H1 (cell line): ENCODE data around the gene ARHGEF4. TPM values are rescaled to one million over a fixed set of nuclear protein-coding genes. Genes with fewer than 3 reads are reported as not detected.

ENCODE experiments used
- CTCF ChIA-PET: fragments of 300-600 bp; sonication (Branson Sonifier 250); formaldehyde crosslinking; loops from one replicate; lab custom pipeline; 2021; ENCODE audit not compliant: partially characterized antibody; lab: Charles Lee
- POLR2A ChIA-PET: fragments of 300-600 bp; sonication (Branson Sonifier 250); formaldehyde crosslinking; loops from one replicate; lab custom pipeline; 2021; ENCODE audit warnings: inconsistent platforms; ENCODE audit not compliant: partially characterized antibody; lab: Charles Lee
- DNase-seq, 2 experiments: peaks; one replicate each; pipeline versions ENCODE4 v3.0.0 to v3.0.0-alpha.2; 2010 to 2022; ENCODE audit warnings: low spot score in 2 of 2, low read depth in 1 of 2, mixed read lengths in 1 of 2
- FAIRE-seq: peaks from 2 replicates; lab custom pipeline; 2011; peaks lifted over from hg19 to GRCh38; lab: Jason Lieb, UNC
- H2AFZ ChIP-seq: 2 replicates; pipeline ENCODE4 v1.8.1; 2012; ENCODE audit warnings: low read length, inconsistent platforms
- H2AK5ac ChIP-seq: 2 replicates; pipeline ENCODE4 v1.6.1; 2013; ENCODE audit warnings: low read depth, low read length
- H2BK120ac ChIP-seq: replicated peaks from 2 replicates; pipeline ENCODE3; 2013; ENCODE audit warnings: low read depth, low read length, inconsistent platforms
- H2BK12ac ChIP-seq: 2 replicates; pipeline ENCODE4 v1.6.1; 2013; ENCODE audit warnings: low read depth, low read length
- H2BK15ac ChIP-seq: 2 replicates; pipeline ENCODE4 v1.6.1; 2013; ENCODE audit warnings: low read length
- H2BK20ac ChIP-seq: 2 replicates; pipeline ENCODE4 v1.6.1; 2013; ENCODE audit warnings: low read length
- H2BK5ac ChIP-seq: 2 replicates; pipeline ENCODE4 v1.6.1; 2013; ENCODE audit warnings: low read depth, low read length
- H3K14ac ChIP-seq: 2 replicates; pipeline ENCODE4 v1.6.1; 2013; ENCODE audit warnings: inconsistent platforms; ENCODE audit not compliant: insufficient read length
- H3K18ac ChIP-seq: 2 replicates; pipeline ENCODE4 v1.6.1; 2013; ENCODE audit warnings: low read length; ENCODE audit errors: extremely low read depth
- H3K23ac ChIP-seq: 2 replicates; pipeline ENCODE4 v1.6.1; 2013; ENCODE audit warnings: inconsistent platforms; ENCODE audit not compliant: insufficient read length
- H3K23me2 ChIP-seq: 2 replicates; pipeline ENCODE4 v1.6.1; 2013; ENCODE audit warnings: low read depth, low read length
- H3K27ac ChIP-seq: 2 replicates; pipeline ENCODE4 v1.6.1; 2011; ENCODE audit warnings: low read depth, low read length, inconsistent platforms
- H3K27me3 ChIP-seq, 4 experiments: replicated peaks in 1 of 4; 1 replicate in 1 of 4; 2 replicates in 3 of 4; pipeline versions ENCODE4 v1.6.1 to v1.8.1; 2011 to 2013; ENCODE audit warnings: low read length in 3 of 4, mild to moderate bottlenecking in 3 of 4, inconsistent platforms in 2 of 4, mixed read lengths in 2 of 4, moderate library complexity in 1 of 4; ENCODE audit not compliant: control insufficient read depth in 3 of 4, insufficient read depth in 3 of 4; ENCODE audit errors: extremely low read depth in 1 of 4
- H3K36me3 ChIP-seq, 4 experiments: 2 replicates each; pipeline versions ENCODE4 v1.6.1 to v1.8.1; 2011 to 2013; ENCODE audit warnings: mild to moderate bottlenecking in 4 of 4, low read length in 3 of 4, moderate library complexity in 2 of 4, control low read depth in 1 of 4, inconsistent platforms in 1 of 4; ENCODE audit not compliant: insufficient read depth in 4 of 4, control insufficient read depth in 2 of 4
- H3K4ac ChIP-seq: replicated peaks from 2 replicates; pipeline ENCODE3; 2013; ENCODE audit warnings: low read length, low read depth, mixed read lengths, inconsistent platforms; ENCODE audit not compliant: insufficient read length
- H3K4me1 ChIP-seq, 4 experiments: replicated peaks in 1 of 4; 1 replicate in 1 of 4; 2 replicates in 3 of 4; pipeline versions ENCODE4 v1.6.1 to v1.8.1; 2011 to 2013; ENCODE audit warnings: low read length in 3 of 4, inconsistent platforms in 2 of 4, mixed read lengths in 1 of 4; ENCODE audit not compliant: insufficient read depth in 4 of 4, control insufficient read depth in 3 of 4
- H3K4me2 ChIP-seq, 2 experiments: 2 replicates each; pipeline versions ENCODE4 v1.6.1 to v1.8.1; 2011 to 2013; ENCODE audit warnings: low read depth in 2 of 2, low read length in 2 of 2, control low read depth in 1 of 2, inconsistent platforms in 1 of 2, mild to moderate bottlenecking in 1 of 2; ENCODE audit not compliant: insufficient read depth in 1 of 2
- H3K4me3 ChIP-seq, 4 experiments: fragments of 200-600, 300-600 bp in 1 of 4; sonication (generic), shearing (Covaris generic), sonication (Bioruptor Twin) in 1 of 4; 2 replicates each; pipeline versions ENCODE4 v1.5.1 to v1.8.1; 2011 to 2016; ENCODE audit warnings: low read length in 4 of 4, low read depth in 3 of 4, control low read depth in 2 of 4, inconsistent platforms in 2 of 4, mild to moderate bottlenecking in 2 of 4, mixed read lengths in 1 of 4, moderate library complexity in 1 of 4; ENCODE audit not compliant: insufficient read depth in 2 of 4; ENCODE audit errors: extremely low read depth in 1 of 4
- H3K56ac ChIP-seq: replicated peaks from 2 replicates; pipeline ENCODE3; 2013; ENCODE audit warnings: low read depth, mild to moderate bottlenecking, mixed read lengths, low read length, inconsistent platforms; ENCODE audit not compliant: insufficient read length
- H3K79me1 ChIP-seq: 2 replicates; pipeline ENCODE4 v1.6.1; 2013; ENCODE audit warnings: low read depth, low read length, control low read depth
- H3K79me2 ChIP-seq, 2 experiments: 2 replicates each; pipeline versions ENCODE4 v1.6.1 to v1.8.1; 2012 to 2013; ENCODE audit warnings: low read length in 2 of 2, mild to moderate bottlenecking in 2 of 2, inconsistent platforms in 1 of 2; ENCODE audit not compliant: insufficient read depth in 2 of 2, control insufficient read depth in 1 of 2
- H3K9ac ChIP-seq, 4 experiments: replicated peaks in 1 of 4; 1 replicate in 1 of 4; 2 replicates in 3 of 4; pipeline versions ENCODE4 v1.6.1 to v1.8.1; 2011 to 2013; ENCODE audit warnings: low read depth in 3 of 4, low read length in 3 of 4, control low read depth in 2 of 4, mild to moderate bottlenecking in 2 of 4, moderate library complexity in 2 of 4, inconsistent platforms in 1 of 4; ENCODE audit errors: extremely low read depth in 1 of 4
- H3K9me3 ChIP-seq, 2 experiments: 2 replicates each; pipeline versions ENCODE4 v1.6.1 to v1.8.1; 2012 to 2013; ENCODE audit warnings: mild to moderate bottlenecking in 2 of 2, moderate library complexity in 2 of 2, control low read depth in 1 of 2, inconsistent platforms in 1 of 2, low read depth in 1 of 2, low read length in 1 of 2, mixed read lengths in 1 of 2; ENCODE audit not compliant: insufficient read depth in 2 of 2
- H4K20me1 ChIP-seq, 2 experiments: replicated peaks in 1 of 2; 2 replicates each; pipeline versions ENCODE3 to v1.8.1; 2011 to 2013; ENCODE audit warnings: inconsistent platforms in 2 of 2, low read length in 2 of 2, mild to moderate bottlenecking in 1 of 2; ENCODE audit not compliant: insufficient read depth in 2 of 2, control insufficient read depth in 1 of 2
- H4K5ac ChIP-seq: 2 replicates; pipeline ENCODE4 v1.6.1; 2013; ENCODE audit warnings: low read length, low read depth, mixed read lengths, inconsistent platforms; ENCODE audit not compliant: insufficient read length
- H4K8ac ChIP-seq: 2 replicates; pipeline ENCODE4 v1.8.0; 2013; ENCODE audit warnings: mild to moderate bottlenecking, moderate library complexity, low read length, inconsistent platforms; ENCODE audit not compliant: insufficient read depth; ENCODE audit errors: extremely low read depth
- H4K91ac ChIP-seq: replicated peaks from 2 replicates; pipeline ENCODE3; 2013; ENCODE audit warnings: low read length, mixed read lengths, inconsistent platforms; ENCODE audit not compliant: insufficient read length
- CBX8 ChIP-seq: fragments of 300-800, 300-1000 bp; sonication (generic); IDR thresholded peaks from 2 replicates; pipeline ENCODE4 v1.7.1; 2016; ENCODE audit warnings: low read depth, low read length, borderline replicate concordance
- CHD1 ChIP-seq: IDR thresholded peaks from 2 replicates; pipeline ENCODE4 v1.6.1; 2012; ENCODE audit warnings: low read depth, low read length, improper control_type of control experiment
- CHD2 ChIP-seq: IDR thresholded peaks from 2 replicates; pipeline ENCODE4 v1.6.1; 2012; ENCODE audit warnings: low read length, improper control_type of control experiment
- EP300 ChIP-seq, 2 experiments: IDR thresholded peaks; 1 replicate in 1 of 2; 2 replicates in 1 of 2; pipeline ENCODE4 v1.6.1; 2011 to 2012; ENCODE audit warnings: low read depth in 2 of 2, low read length in 2 of 2, mild to moderate bottlenecking in 2 of 2, borderline replicate concordance in 1 of 2, inconsistent platforms in 1 of 2, moderate library complexity in 1 of 2
- FOSL1 ChIP-seq: IDR thresholded peaks from 2 replicates; pipeline ENCODE4 v1.6.1; 2011; ENCODE audit warnings: mild to moderate bottlenecking, low read depth, low read length, moderate library complexity; ENCODE audit not compliant: insufficient read depth
- NANOG ChIP-seq: IDR thresholded peaks from 2 replicates; pipeline ENCODE4 v1.6.1; 2011; ENCODE audit warnings: low read length, low read depth, mild to moderate bottlenecking, inconsistent platforms; ENCODE audit not compliant: insufficient read depth, poor library complexity, severe bottlenecking
- PHF8 ChIP-seq: fragments of 200-600 bp; sonication (generic); conservative IDR thresholded peaks from 2 replicates; pipeline ENCODE4 v1.7.1; 2012; ENCODE audit warnings: low read depth, mild to moderate bottlenecking, inconsistent platforms, low read length, moderate library complexity
- POLR2A ChIP-seq, 2 experiments: IDR thresholded peaks; 1 replicate in 1 of 2; 2 replicates in 1 of 2; pipeline ENCODE4 v1.6.1; 2011; ENCODE audit warnings: low read depth in 2 of 2, low read length in 2 of 2, mild to moderate bottlenecking in 2 of 2; ENCODE audit errors: control extremely low read depth in 1 of 2
- POLR2AphosphoS5 ChIP-seq: IDR thresholded peaks from 2 replicates; pipeline ENCODE4 v1.6.1; 2011; ENCODE audit warnings: low read depth, low read length
- RAD21 ChIP-seq, 2 experiments: IDR thresholded peaks in 1 of 2; conservative IDR thresholded peaks in 1 of 2; 2 replicates each; pipeline ENCODE4 v1.6.1; 2011; ENCODE audit warnings: low read depth in 2 of 2, low read length in 2 of 2, improper control_type of control experiment in 1 of 2, inconsistent platforms in 1 of 2, mild to moderate bottlenecking in 1 of 2, moderate library complexity in 1 of 2
- SP2 ChIP-seq: IDR thresholded peaks from 2 replicates; pipeline ENCODE4 v1.6.1; 2012; ENCODE audit warnings: mild to moderate bottlenecking, low read length, inconsistent platforms
- WGBS, 2 experiments: shearing (Covaris generic) in 1 of 2; methylation state at CpG; one replicate each; pipeline versions ENCODE4 v1.1.6 to v1.1.7; 2013 to 2015; ENCODE audit warnings: low lambda C conversion rate in 2 of 2, mixed read lengths in 2 of 2, inconsistent platforms in 1 of 2, low coverage in 1 of 2, missing lambda C conversion rate in 1 of 2; ENCODE audit not compliant: insufficient replicate concordance in 2 of 2, insufficient coverage in 1 of 2, insufficient read length in 1 of 2; ENCODE audit errors: extremely low coverage in 1 of 2, missing lambda C conversion rate in 1 of 2; 5-methylcytosine and 5-hydroxymethylcytosine counted together
- polyA plus RNA-seq, 7 experiments: library from polyadenylated mRNA; depleted of rRNA in 3 of 7; stranded (reverse) in 5 of 7; unstranded in 2 of 7; fragments of >200 nt in 5 of 7; fragments of 200-250 nt in 2 of 7; gene quantifications; 1 replicate in 5 of 7; 2 replicates in 1 of 7; 4 replicates in 1 of 7; pipeline versions ENCODE4 v1.2.1 to v1.2.3, GENCODE V29; 2011 to 2013; ENCODE audit warnings: missing spikeins in 2 of 7, mixed read lengths in 2 of 7
- total RNA-seq: library from RNA; stranded (reverse); fragmentation: NEBNext Ultra II Directional; extraction: Animal tissue kit (Norgen Biotek cat#: 25700); gene quantifications from 2 replicates; pipeline ENCODE4 v1.2.1, GENCODE V29; 2021
- TF ChIP-seq, protein P1 (sequence below): IDR thresholded peaks from 2 replicates; pipeline ENCODE4 v1.6.1; 2011; ENCODE audit warnings: low read depth, mild to moderate bottlenecking, low read length; ENCODE audit not compliant: insufficient read depth

ARHGEF4 gene
- total and polyA plus RNA-seq, 2 of the 8 experiments (the other 6 are each of a cell fraction or from before 2014, with no cell fraction given), result 10.6 to 14.6 TPM

- Histone ChIP-seq H3K27me3 (no peaks in the 10 kb centered on the region), H3K4ac (no peak overlapping the region), H2BK15ac (no peak overlapping the region), H3K9me3 (no peaks in the 10 kb centered on the region), H3K79me2 (peaks cover 0 to 46% of the 10 kb centered on the region in 2 experiments), H3K23me2 (no peaks in the 10 kb centered on the region), H3K18ac (no peak overlapping the region), H2BK5ac (no peak overlapping the region), H2AFZ (no peak overlapping the region), H4K91ac (no peak overlapping the region), H3K9ac (no peak overlapping the region), H3K4me2 (no peak overlapping the region), H2BK12ac (no peak overlapping the region), H3K27ac (no peak overlapping the region), H4K20me1 (peaks cover 25 to 42% of the 10 kb centered on the region in 2 experiments), H3K36me3 (peaks cover 14 to 73% (median 53%) of the 10 kb centered on the region in 4 experiments; a peak in 7 of 8 replicates), H3K4me1 (peaks cover 0 to 2% (median 0%) of the 10 kb centered on the region in 4 experiments; a peak in 1 of 7 replicates), H4K5ac (no peak overlapping the region), H2BK120ac (no peak overlapping the region), H2AK5ac (no peak overlapping the region), H3K14ac (no peak overlapping the region), H3K23ac (no peak overlapping the region), H3K4me3 (no peak overlapping the region), H4K8ac (no peak overlapping the region), H3K79me1 (peaks cover 26% of the 10 kb centered on the region), H3K56ac (no peak overlapping the region), H2BK20ac (no peak overlapping the region)
- POLR2A ChIA-PET, result no interaction called here
- 92% methylated on average over 7 of the region's 7 CpGs; no CpG with 5 or more reads in 1 of the 2 experiments for WGBS, 2 experiments
- FAIRE-seq, result no peak
- no peak for TF ChIP-seq RAD21 (IDR thresholded peaks at IDR 0.05 in 1 of 2, conservative IDR thresholded peaks at IDR 0.05 in 1 of 2; ENCODE audit: low read depth in 2 of 2, low read length in 2 of 2)
- no peak for TF ChIP-seq CBX8
- no peak for TF ChIP-seq PHF8
- no peak for TF ChIP-seq SP2
- TF ChIP-seq FOSL1, result no peak
- TF ChIP-seq CHD1, result no peak
- TF ChIP-seq, protein P1, sequence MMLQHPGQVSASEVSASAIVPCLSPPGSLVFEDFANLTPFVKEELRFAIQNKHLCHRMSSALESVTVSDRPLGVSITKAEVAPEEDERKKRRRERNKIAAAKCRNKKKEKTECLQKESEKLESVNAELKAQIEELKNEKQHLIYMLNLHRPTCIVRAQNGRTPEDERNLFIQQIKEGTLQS, result no peak
- TF ChIP-seq EP300 (IDR thresholded peaks at IDR 0.05; ENCODE audit: borderline replicate concordance in 1 of 2, low read depth in 2 of 2, low read length in 2 of 2), result no peak
- TF ChIP-seq NANOG, result no peak
- no peak for TF ChIP-seq POLR2A (IDR thresholded peaks at IDR 0.05; ENCODE audit: control extremely low read depth in 1 of 2, low read depth in 2 of 2, low read length in 2 of 2)
- no peak for TF ChIP-seq CHD2
- no peak for TF ChIP-seq POLR2AphosphoS5
- no peak for DNase-seq
- CTCF ChIA-PET, result interaction anchor here (0.6 to 1.5 kb wide), 4 partner anchors 11 to 63 kb away, joined by 3 to 8 read pairs (median 5); no protein-coding TSS in a partner anchor
These were observed 217.8 kb downstream of the ARHGEF4 start for GRCh38 chr2:131054488-131054887.
